ENCODE measurements around the gene SLC15A4. TPM values are rescaled to one million over a fixed set of nuclear protein-coding genes. Genes with fewer than 3 reads are reported as not detected.

SLC15A4 gene
- total RNA-seq, 2 donors from 2014 or later = 28.2 to 39.5 TPM

- H3K4me1 ChIP-seq (ENCODE audit: control insufficient read depth, insufficient read depth, low read length) = no peaks in the 10 kb centered on the region
- Mint-ChIP-seq H3K4me1 (peaks cover 11% of the 10 kb centered on the region), H3K4me3 (no peak overlapping the region), H3K9me3 (no peaks in the 10 kb centered on the region), H3K27me3 (ENCODE audit: insufficient read depth) (no peaks in the 10 kb centered on the region), H3K36me3 (ENCODE audit: low read depth) (peaks cover 12% of the 10 kb centered on the region), H3K27ac (peak overlapping the region; percentile 33)
- H3K9ac ChIP-seq (ENCODE audit: extremely low read depth, low read length, poor library complexity, severe bottlenecking) = no peak overlapping the region
- no peak overlapping the region for H3K4me3 ChIP-seq (ENCODE audit: low read length)
- H3K27me3 ChIP-seq (ENCODE audit: control insufficient read depth, insufficient read depth, low read length, poor library complexity, severe bottlenecking) = no peaks in the 10 kb centered on the region
- no peaks in the 10 kb centered on the region for H3K9me3 ChIP-seq (ENCODE audit: control insufficient read depth, low read length)
- no peak for TF ChIP-seq CTCF (conservative IDR thresholded peaks at IDR 0.05)
- no peak for DNase-seq
- H3K27ac ChIP-seq (ENCODE audit: low read depth, low read length) = no peak overlapping the region
- peaks cover 5% of the 10 kb centered on the region for H3K36me3 ChIP-seq (ENCODE audit: control insufficient read depth, insufficient read depth, low read length)
- WGBS, 2 experiments (ENCODE audit: insufficient coverage in 1 of 2, insufficient read length in 1 of 2) = 89 to 91% methylated on average over 9 to 13 of the region's 13 CpGs
Measured at GRCh38 chr12:128867466-128867865, 43.7 kb upstream of the SLC15A4 start.

GRCh38 chr12:128864516-128865186, 40.9 kb upstream of the SLC15A4 start:
- Mint-ChIP-seq H3K36me3 (ENCODE audit: low read depth) (peaks cover 20% of the 10 kb centered on the region), H3K4me1 (peaks cover 29% of the 10 kb centered on the region), H3K9me3 (peaks cover 1% of the 10 kb centered on the region), H3K27me3 (ENCODE audit: insufficient read depth) (no peaks in the 10 kb centered on the region), H3K4me3 (no peak overlapping the region), H3K27ac (peak overlapping the region; percentile 33)
- 86 to 100% methylated on average over 4 to 9 of the region's 9 CpGs for WGBS, 2 experiments (ENCODE audit: insufficient coverage in 1 of 2, insufficient read length in 1 of 2)
- no peak for TF ChIP-seq CTCF (conservative IDR thresholded peaks at IDR 0.05)
- Histone ChIP-seq H3K4me3 (ENCODE audit: low read length) (no peak overlapping the region), H3K9me3 (ENCODE audit: control insufficient read depth, low read length) (peaks cover 2% of the 10 kb centered on the region), H3K9ac (ENCODE audit: extremely low read depth, low read length, poor library complexity, severe bottlenecking) (no peak overlapping the region), H3K36me3 (ENCODE audit: control insufficient read depth, insufficient read depth, low read length) (peaks cover 6% of the 10 kb centered on the region), H3K27me3 (ENCODE audit: control insufficient read depth, insufficient read depth, low read length, poor library complexity, severe bottlenecking) (no peaks in the 10 kb centered on the region), H3K4me1 (ENCODE audit: control insufficient read depth, insufficient read depth, low read length) (peaks cover 6% of the 10 kb centered on the region), H3K27ac (ENCODE audit: low read depth, low read length) (no peak overlapping the region)
- DNase-seq = no peak

DNA sequence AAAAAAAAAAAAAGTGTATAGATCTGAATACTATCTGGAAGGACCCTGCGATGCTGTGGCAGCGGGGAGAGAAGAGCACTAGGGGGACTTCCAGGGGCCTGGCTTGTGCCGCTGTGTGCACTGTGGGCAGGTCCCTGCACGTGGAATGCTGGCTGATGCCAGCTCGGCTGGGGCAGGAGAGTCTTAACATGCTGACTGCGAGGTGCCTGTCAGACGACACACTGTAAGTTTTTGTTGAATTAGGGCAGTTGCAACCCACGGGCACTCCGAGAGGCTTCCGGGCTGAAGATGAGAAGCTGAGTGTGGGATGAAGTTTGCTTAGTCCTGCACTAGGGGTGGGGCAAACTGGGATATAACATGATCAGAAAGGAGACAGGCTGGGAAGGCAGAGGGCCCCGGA, 40.2 kb upstream of the SLC15A4 start:
- Histone ChIP-seq H3K4me3 (ENCODE audit: low read length) (no peak overlapping the region), H3K9me3 (ENCODE audit: control insufficient read depth, low read length) (peaks cover 9% of the 10 kb centered on the region), H3K4me1 (ENCODE audit: control insufficient read depth, insufficient read depth, low read length) (peaks cover 6% of the 10 kb centered on the region), H3K9ac (ENCODE audit: extremely low read depth, low read length, poor library complexity, severe bottlenecking) (no peak overlapping the region), H3K36me3 (ENCODE audit: control insufficient read depth, insufficient read depth, low read length) (peaks cover 11% of the 10 kb centered on the region), H3K27me3 (ENCODE audit: control insufficient read depth, insufficient read depth, low read length, poor library complexity, severe bottlenecking) (no peaks in the 10 kb centered on the region), H3K27ac (ENCODE audit: low read depth, low read length) (no peak overlapping the region)
- Mint-ChIP-seq H3K36me3 (ENCODE audit: low read depth) (peaks cover 23% of the 10 kb centered on the region), H3K4me3 (no peak overlapping the region), H3K9me3 (peaks cover 5% of the 10 kb centered on the region), H3K27ac (no peak overlapping the region), H3K4me1 (peaks cover 35% of the 10 kb centered on the region), H3K27me3 (ENCODE audit: insufficient read depth) (no peaks in the 10 kb centered on the region)
- TF ChIP-seq CTCF (conservative IDR thresholded peaks at IDR 0.05) = no peak
- DNase-seq = no peak
- WGBS, 2 experiments (ENCODE audit: insufficient coverage in 1 of 2, insufficient read length in 1 of 2) = 88 to 90% methylated on average over 8 to 11 of the region's 11 CpGs
